ENCODE results near the gene FLVCR1. TPM values are rescaled to one million over a fixed set of nuclear protein-coding genes. Genes with fewer than 3 reads are reported as not detected.
"Not testable (repeated sequence)": the region's sequence is repeated elsewhere in the genome, so short reads cannot be mapped to it uniquely, and the experiment has no call there.

The FLVCR1 gene
- total RNA-seq, 1 donor from 2014 or later = 11.3 TPM

DNA sequence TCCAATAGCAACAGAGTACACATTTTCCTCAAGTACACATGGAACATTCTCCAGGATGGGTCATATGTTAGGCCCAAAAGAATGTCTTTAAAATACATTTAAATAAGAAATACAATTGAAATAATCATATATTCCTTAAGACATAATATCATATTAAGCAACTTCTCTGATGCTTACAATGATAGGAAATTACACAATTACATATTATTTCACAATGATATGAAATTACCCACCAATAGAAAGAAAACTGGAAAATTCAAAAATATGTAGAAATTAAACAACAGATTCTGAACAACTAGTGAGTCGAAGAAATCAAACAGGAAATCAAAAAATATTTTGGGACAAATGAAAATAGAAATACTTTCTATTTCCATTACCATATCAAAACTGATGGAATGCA is 45.6 kb downstream of the FLVCR1 start:
- ATAC-seq = no peak
- Histone ChIP-seq H3K9me3 (no peaks in the 10 kb centered on the region), H3K27me3 (no peaks in the 10 kb centered on the region), H3K27ac (no peak overlapping the region), H3K4me3 (no peak overlapping the region), H3K36me3 (peaks cover 6% of the 10 kb centered on the region), H3K4me1 (no peaks in the 10 kb centered on the region)
- DNase-seq = no peak
- no peak for TF ChIP-seq CTCF (IDR thresholded peaks at IDR 0.05)
- intact Hi-C loops (cut with DNase I) = no loop called here

GRCh38 chr1:212908071-212908470 is 50.0 kb downstream of the FLVCR1 start:
- H3K4me1 ChIP-seq; ATAC-seq; intact Hi-C loops (cut with DNase I); H3K36me3 ChIP-seq; DNase-seq; H3K27me3 ChIP-seq; H3K27ac ChIP-seq; H3K4me3 ChIP-seq; H3K9me3 ChIP-seq: not testable (repeated sequence)

DNA sequence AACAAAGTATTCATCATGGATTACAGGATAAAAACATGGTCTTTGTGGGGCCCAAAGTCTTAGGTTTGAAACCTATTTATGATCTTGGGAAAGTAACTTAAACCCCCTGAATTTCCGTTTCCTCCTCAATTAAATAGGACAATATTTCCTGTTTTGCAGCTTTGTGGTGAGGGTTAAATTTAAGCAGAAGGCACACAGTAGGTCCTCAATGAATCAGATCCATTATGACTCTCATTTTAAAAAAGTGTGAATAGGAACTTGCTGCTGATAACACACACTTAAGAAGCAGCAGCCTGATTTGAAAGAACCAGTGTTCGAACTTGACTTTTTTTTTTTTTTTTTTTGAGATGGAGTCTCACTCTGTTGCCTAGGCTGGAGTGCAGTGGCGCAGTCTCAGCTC is 50.9 kb downstream of the FLVCR1 start:
- Histone ChIP-seq H3K4me3 (no peak overlapping the region), H3K9me3 (no peaks in the 10 kb centered on the region), H3K36me3 (no peaks in the 10 kb centered on the region), H3K27me3 (no peaks in the 10 kb centered on the region), H3K4me1 (no peaks in the 10 kb centered on the region), H3K27ac (no peak overlapping the region)
- DNase-seq (no peak), ATAC-seq (no peak)
- intact Hi-C loops (cut with DNase I) = no loop called here
- TF ChIP-seq CTCF (IDR thresholded peaks at IDR 0.05) = no peak

GRCh38 chr1:212909652-212910063 is 51.6 kb downstream of the FLVCR1 start:
- Histone ChIP-seq H3K4me1 (no peaks in the 10 kb centered on the region), H3K36me3 (no peaks in the 10 kb centered on the region), H3K4me3 (no peak overlapping the region), H3K27ac (no peak overlapping the region), H3K9me3 (no peaks in the 10 kb centered on the region), H3K27me3 (no peaks in the 10 kb centered on the region)
- no peak for ATAC-seq
- intact Hi-C loops (cut with DNase I) = no loop called here
- TF ChIP-seq CTCF (IDR thresholded peaks at IDR 0.05) = no peak
- DNase-seq = no peak

- H3K27me3 ChIP-seq; DNase-seq; H3K36me3 ChIP-seq; H3K27ac ChIP-seq; H3K4me1 ChIP-seq; H3K4me3 ChIP-seq; ATAC-seq; intact Hi-C loops (cut with DNase I); H3K9me3 ChIP-seq: not testable (repeated sequence)
These were observed 52.1 kb downstream of the FLVCR1 start for GRCh38 chr1:212910213-212910612.

DNA sequence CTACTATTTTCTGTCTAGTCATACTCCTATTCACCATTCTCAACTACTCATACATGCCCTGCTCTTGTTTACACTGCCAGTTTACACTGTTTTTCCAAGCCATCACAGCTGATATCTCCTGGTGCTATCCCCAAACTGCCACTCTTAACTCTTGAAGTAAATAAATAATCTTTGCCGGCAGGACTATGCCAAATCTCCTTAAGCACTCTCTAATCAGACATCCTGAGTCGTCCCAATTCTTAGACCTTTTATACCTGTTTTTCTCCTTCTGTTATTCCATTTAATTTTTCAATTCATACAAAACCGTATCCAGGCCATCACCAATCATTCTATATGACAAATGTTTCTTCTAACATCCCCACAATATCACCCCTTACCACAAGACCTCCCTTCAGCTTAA is 55.6 kb downstream of the FLVCR1 start:
- ATAC-seq; H3K27me3 ChIP-seq; H3K4me3 ChIP-seq; H3K4me1 ChIP-seq; H3K36me3 ChIP-seq; DNase-seq; intact Hi-C loops (cut with DNase I); H3K27ac ChIP-seq; H3K9me3 ChIP-seq: not testable (repeated sequence)

DNA sequence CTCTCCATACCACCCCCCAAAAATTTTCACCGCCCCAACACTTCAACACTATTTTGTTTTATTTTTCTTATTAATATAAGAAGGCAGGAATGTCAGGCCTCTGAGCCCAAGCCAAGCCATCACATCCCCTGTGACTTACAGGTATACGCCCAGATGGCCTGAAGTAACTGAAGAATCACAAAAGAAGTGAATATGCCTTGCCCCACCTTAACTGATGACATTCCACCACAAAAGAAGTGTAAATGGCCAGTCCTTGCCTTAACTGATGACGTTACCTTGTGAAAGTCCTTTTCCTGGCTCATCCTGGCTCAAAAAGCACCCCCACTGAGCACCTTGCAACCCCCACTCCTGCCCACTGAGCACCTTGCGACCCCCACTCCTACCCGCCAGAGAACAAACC is 56.0 kb downstream of the FLVCR1 start:
- H3K27me3 ChIP-seq; H3K4me1 ChIP-seq; H3K27ac ChIP-seq; ATAC-seq; H3K9me3 ChIP-seq; H3K36me3 ChIP-seq; DNase-seq; intact Hi-C loops (cut with DNase I); H3K4me3 ChIP-seq: not testable (repeated sequence)

GRCh38 chr1:212914789-212915188 is 56.7 kb downstream of the FLVCR1 start:
- H3K9me3 ChIP-seq = no peaks in the 10 kb centered on the region
- ATAC-seq (no peak), DNase-seq (no peak)
- peaks cover 3% of the 10 kb centered on the region for H3K4me1 ChIP-seq
- no peak overlapping the region for H3K4me3 ChIP-seq
- intact Hi-C loops (cut with DNase I) = no loop called here
- no peak overlapping the region for H3K27ac ChIP-seq
- H3K36me3 ChIP-seq = no peaks in the 10 kb centered on the region
- H3K27me3 ChIP-seq = no peaks in the 10 kb centered on the region
- TF ChIP-seq CTCF (IDR thresholded peaks at IDR 0.05) = no peak
